Mesothelial cell of epicardium (in vitro differentiated cells): ENCODE results near the gene ABCG1. TPM values are rescaled to one million over a fixed set of nuclear protein-coding genes. Genes with fewer than 3 reads are reported as not detected.

Experiments used
- DNase-seq, 2 experiments: peaks; one replicate each; pipeline ENCODE4 v3.0.0; 2021; ENCODE audit warnings: low spot score in 2 of 2; ENCODE audit not compliant: unreplicated experiment in 2 of 2
- H3K27ac Mint-ChIP-seq: 2 replicates; pipeline ENCODE4 v1.8.0; 2021; ENCODE audit warnings: mixed read lengths
- H3K27me3 Mint-ChIP-seq: 2 replicates; pipeline ENCODE4 v1.8.0; 2021; ENCODE audit warnings: low read depth, mixed read lengths
- H3K36me3 Mint-ChIP-seq: 2 replicates; pipeline ENCODE4 v1.8.0; 2021; ENCODE audit warnings: mixed read lengths
- H3K4me1 Mint-ChIP-seq: 2 replicates; pipeline ENCODE4 v1.8.0; 2021; ENCODE audit warnings: mixed read lengths
- H3K4me3 Mint-ChIP-seq: 2 replicates; pipeline ENCODE4 v1.8.0; 2021; ENCODE audit warnings: mild to moderate bottlenecking, moderate library complexity, mixed read lengths
- H3K9me3 Mint-ChIP-seq: 2 replicates; pipeline ENCODE4 v1.8.0; 2021; ENCODE audit warnings: mixed read lengths
- CTCF ChIP-seq: fragments of 200-600 bp; sonication (generic); IDR thresholded peaks from one replicate; pipeline ENCODE4 v1.5.0; 2021; ENCODE audit warnings: antibody characterized with exemption; ENCODE audit not compliant: unreplicated experiment
- total RNA-seq: library from RNA; stranded (reverse); gene quantifications from 3 replicates; pipeline ENCODE4 v1.2.1, GENCODE V29; 2021

ABCG1 gene
- total RNA-seq, 1 donor from 2014 or later, result 4.4 TPM

DNA sequence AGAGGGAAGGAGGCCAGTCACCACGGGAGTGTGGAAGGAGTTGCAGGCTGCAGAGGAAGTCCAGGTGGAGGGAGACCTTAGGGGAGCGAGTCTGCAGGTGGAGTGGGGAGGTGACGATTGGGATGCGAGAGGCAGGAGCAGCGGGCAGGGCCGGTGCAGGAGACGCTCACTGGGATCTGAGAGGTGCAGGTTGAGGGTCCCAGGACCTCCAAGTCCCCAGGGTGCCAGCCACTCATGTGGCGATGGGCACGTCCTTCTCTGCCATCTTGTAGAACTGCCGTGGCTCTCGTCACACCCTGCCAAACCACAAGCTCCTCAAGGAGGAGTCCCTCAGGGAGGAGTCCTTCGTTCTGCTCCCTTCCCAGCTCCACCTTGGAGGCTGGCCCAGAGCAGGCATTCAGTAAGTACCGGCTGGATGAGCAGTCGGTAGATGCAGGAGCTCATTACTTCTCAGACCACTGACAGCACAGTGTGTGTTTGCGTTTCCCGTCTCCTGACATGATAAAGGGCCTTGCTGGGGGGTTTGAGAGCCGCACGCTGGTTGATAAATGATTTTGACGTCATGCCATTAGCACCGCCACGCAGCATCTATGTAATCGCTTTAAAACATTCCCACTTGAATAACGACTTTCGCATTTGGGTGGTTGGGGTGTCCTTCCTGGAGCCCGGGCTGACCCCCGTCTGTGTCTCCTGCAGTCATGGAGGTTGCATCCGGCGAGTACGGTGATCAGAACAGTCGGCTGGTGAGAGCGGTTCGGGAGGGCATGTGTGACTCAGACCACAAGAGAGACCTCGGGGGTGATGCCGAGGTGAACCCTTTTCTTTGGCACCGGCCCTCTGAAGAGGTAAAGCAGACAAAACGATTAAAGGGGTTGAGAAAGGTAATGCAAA lies 68.5 kb downstream of the ABCG1 start:
- DNase-seq, result no peak
- no peaks in the 10 kb centered on the region for H3K36me3 Mint-ChIP-seq
- no peak overlapping the region for H3K4me3 Mint-ChIP-seq
- peaks cover 30% of the 10 kb centered on the region for H3K27me3 Mint-ChIP-seq
- H3K4me1 Mint-ChIP-seq, result no peaks in the 10 kb centered on the region
- peaks cover 6% of the 10 kb centered on the region for H3K9me3 Mint-ChIP-seq
- no peak for TF ChIP-seq CTCF
- H3K27ac Mint-ChIP-seq, result no peak overlapping the region

DNA sequence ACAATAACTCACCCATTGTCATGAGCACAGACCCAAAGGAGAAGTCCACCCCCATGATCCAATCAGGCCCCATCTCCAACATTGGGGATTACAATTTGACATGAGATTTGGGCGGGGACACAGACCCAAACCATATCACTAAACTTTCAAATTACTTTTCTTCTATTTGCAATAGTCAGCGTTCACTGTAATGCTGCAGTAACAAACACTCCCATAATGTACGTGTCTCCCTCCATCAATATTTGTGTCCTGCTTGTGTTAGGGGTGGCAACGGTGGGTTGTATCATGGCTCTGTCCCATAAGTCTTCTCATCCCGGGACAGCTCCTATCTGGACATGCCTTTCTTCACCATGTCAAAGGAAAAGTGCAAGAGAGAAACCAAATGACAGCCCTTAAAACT lies 70.0 kb downstream of the ABCG1 start:
- Mint-ChIP-seq H3K27me3 (peaks cover 28% of the 10 kb centered on the region), H3K27ac (no peak overlapping the region), H3K4me3 (no peak overlapping the region), H3K4me1 (no peaks in the 10 kb centered on the region), H3K36me3 (no peaks in the 10 kb centered on the region), H3K9me3 (peaks cover 6% of the 10 kb centered on the region)
- TF ChIP-seq CTCF, result no peak
- DNase-seq, result no peak

- H3K27ac Mint-ChIP-seq, result no peak overlapping the region
- no peaks in the 10 kb centered on the region for H3K36me3 Mint-ChIP-seq
- H3K4me3 Mint-ChIP-seq, result no peak overlapping the region
- H3K9me3 Mint-ChIP-seq, result peaks cover 6% of the 10 kb centered on the region
- peaks cover 28% of the 10 kb centered on the region for H3K27me3 Mint-ChIP-seq
- H3K4me1 Mint-ChIP-seq, result peaks cover 5% of the 10 kb centered on the region
- DNase-seq, result no peak
- TF ChIP-seq CTCF, result no peak
Observed at GRCh38 chr21:42289926-42290325, 71.0 kb downstream of the ABCG1 start.

- Mint-ChIP-seq H3K9me3 (peaks cover 6% of the 10 kb centered on the region), H3K36me3 (peaks cover 1% of the 10 kb centered on the region), H3K27me3 (peaks cover 27% of the 10 kb centered on the region), H3K4me1 (peaks cover 8% of the 10 kb centered on the region), H3K4me3 (no peak overlapping the region), H3K27ac (no peak overlapping the region)
- DNase-seq, result no peak
- no peak for TF ChIP-seq CTCF
Observed at GRCh38 chr21:42290505-42290904, 71.6 kb downstream of the ABCG1 start.

GRCh38 chr21:42291003-42291750 lies 72.2 kb downstream of the ABCG1 start:
- Mint-ChIP-seq H3K27ac (no peak overlapping the region), H3K27me3 (peaks cover 27% of the 10 kb centered on the region), H3K36me3 (peaks cover 1% of the 10 kb centered on the region), H3K9me3 (peaks cover 6% of the 10 kb centered on the region), H3K4me1 (peaks cover 9% of the 10 kb centered on the region), H3K4me3 (no peak overlapping the region)
- no peak for TF ChIP-seq CTCF
- no peak for DNase-seq
